Endodermal cell (in vitro differentiated cells): Measurements from ENCODE around the gene PPA2. TPM values are rescaled to one million over a fixed set of nuclear protein-coding genes. Genes with fewer than 3 reads are reported as not detected.

Experiments used
- DNase-seq: peaks from one replicate; pipeline ENCODE4 v3.0.0-alpha.2; 2017
- H3K27ac ChIP-seq: 2 replicates; pipeline ENCODE4 v1.5.1; 2013; ENCODE audit warnings: mild to moderate bottlenecking, low read depth, low read length, moderate library complexity
- H3K27me3 ChIP-seq: 2 replicates; pipeline ENCODE4 v1.6.1; 2013; ENCODE audit warnings: mild to moderate bottlenecking, low read length, moderate library complexity; ENCODE audit not compliant: insufficient read depth, control insufficient read depth, poor library complexity, severe bottlenecking
- H3K36me3 ChIP-seq: 2 replicates; pipeline ENCODE4 v1.7.0; 2013; ENCODE audit warnings: mild to moderate bottlenecking, low read length, moderate library complexity; ENCODE audit not compliant: control insufficient read depth, insufficient read depth
- H3K4me1 ChIP-seq: one replicate; pipeline ENCODE4 v1.7.0; 2013; ENCODE audit warnings: low read length; ENCODE audit not compliant: control insufficient read depth, insufficient read depth
- H3K4me3 ChIP-seq: 2 replicates; pipeline ENCODE4 v1.5.1; 2013; ENCODE audit warnings: mild to moderate bottlenecking, low read length, moderate library complexity
- H3K9ac ChIP-seq: 2 replicates; pipeline ENCODE4 v1.6.1; 2013; ENCODE audit warnings: mild to moderate bottlenecking, low read length, moderate library complexity; ENCODE audit not compliant: poor library complexity, severe bottlenecking; ENCODE audit errors: extremely low read depth
- H3K9me3 ChIP-seq: 2 replicates; pipeline ENCODE4 v1.6.1; 2013; ENCODE audit warnings: mild to moderate bottlenecking, low read length, moderate library complexity; ENCODE audit not compliant: control insufficient read depth
- H3K27ac Mint-ChIP-seq: 2 replicates; pipeline ENCODE4 v1.8.0; 2020; ENCODE audit warnings: mixed read lengths
- H3K27me3 Mint-ChIP-seq: 2 replicates; pipeline ENCODE4 v1.8.0; 2021; ENCODE audit warnings: mild to moderate bottlenecking, mixed read lengths; ENCODE audit not compliant: insufficient read depth
- H3K36me3 Mint-ChIP-seq: 2 replicates; pipeline ENCODE4 v1.8.0; 2020; ENCODE audit warnings: low read depth, mixed read lengths
- H3K4me1 Mint-ChIP-seq: 2 replicates; pipeline ENCODE4 v1.8.0; 2020; ENCODE audit warnings: mixed read lengths
- H3K4me3 Mint-ChIP-seq: 2 replicates; pipeline ENCODE4 v1.8.0; 2020; ENCODE audit warnings: mild to moderate bottlenecking, moderate library complexity, mixed read lengths
- H3K9me3 Mint-ChIP-seq: 2 replicates; pipeline ENCODE4 v1.8.0; 2020; ENCODE audit warnings: mild to moderate bottlenecking, mixed read lengths
- WGBS, 2 experiments: methylation state at CpG; one replicate each; pipeline versions ENCODE4 v1.1.5 to v1.1.7; 2013; ENCODE audit warnings: missing lambda C conversion rate in 2 of 2, mixed read lengths in 1 of 2; ENCODE audit not compliant: insufficient coverage in 1 of 2, insufficient read length in 1 of 2; 5-methylcytosine and 5-hydroxymethylcytosine counted together
- total RNA-seq, 2 donors: library from RNA; stranded (reverse); fragmentation: NEBNext Ultra II Directional in 1 of 2; extraction: Animal tissue kit (Norgen Biotek cat#: 25700) in 1 of 2; gene quantifications; 2 replicates in 1 of 2; 3 replicates in 1 of 2; pipeline ENCODE4 v1.2.1, GENCODE V29; 2021
- TF ChIP-seq, protein P1 (sequence below): fragments of 200-600 bp; sonication (generic); conservative IDR thresholded peaks from 2 replicates; pipeline ENCODE4 v1.5.0; 2021; ENCODE audit warnings: antibody characterized with exemption, mild to moderate bottlenecking

The PPA2 gene
- total RNA-seq, 2 donors from 2014 or later = 90.7 to 133 TPM

- 95% methylated on average over 4 of the region's 4 CpGs; no CpG with 5 or more reads in 1 of the 2 experiments for WGBS, 2 experiments
- Histone ChIP-seq H3K27me3 (no peaks in the 10 kb centered on the region), H3K9me3 (peaks cover 7% of the 10 kb centered on the region), H3K27ac (no peak overlapping the region), H3K9ac (no peak overlapping the region), H3K4me1 (no peaks in the 10 kb centered on the region), H3K4me3 (no peak overlapping the region), H3K36me3 (peaks cover 28% of the 10 kb centered on the region)
- Mint-ChIP-seq H3K4me1 (peaks cover 11% of the 10 kb centered on the region), H3K4me3 (no peak overlapping the region), H3K27me3 (no peaks in the 10 kb centered on the region), H3K27ac (no peak overlapping the region), H3K36me3 (peaks cover 35% of the 10 kb centered on the region), H3K9me3 (peaks cover 2% of the 10 kb centered on the region)
- TF ChIP-seq, protein P1, sequence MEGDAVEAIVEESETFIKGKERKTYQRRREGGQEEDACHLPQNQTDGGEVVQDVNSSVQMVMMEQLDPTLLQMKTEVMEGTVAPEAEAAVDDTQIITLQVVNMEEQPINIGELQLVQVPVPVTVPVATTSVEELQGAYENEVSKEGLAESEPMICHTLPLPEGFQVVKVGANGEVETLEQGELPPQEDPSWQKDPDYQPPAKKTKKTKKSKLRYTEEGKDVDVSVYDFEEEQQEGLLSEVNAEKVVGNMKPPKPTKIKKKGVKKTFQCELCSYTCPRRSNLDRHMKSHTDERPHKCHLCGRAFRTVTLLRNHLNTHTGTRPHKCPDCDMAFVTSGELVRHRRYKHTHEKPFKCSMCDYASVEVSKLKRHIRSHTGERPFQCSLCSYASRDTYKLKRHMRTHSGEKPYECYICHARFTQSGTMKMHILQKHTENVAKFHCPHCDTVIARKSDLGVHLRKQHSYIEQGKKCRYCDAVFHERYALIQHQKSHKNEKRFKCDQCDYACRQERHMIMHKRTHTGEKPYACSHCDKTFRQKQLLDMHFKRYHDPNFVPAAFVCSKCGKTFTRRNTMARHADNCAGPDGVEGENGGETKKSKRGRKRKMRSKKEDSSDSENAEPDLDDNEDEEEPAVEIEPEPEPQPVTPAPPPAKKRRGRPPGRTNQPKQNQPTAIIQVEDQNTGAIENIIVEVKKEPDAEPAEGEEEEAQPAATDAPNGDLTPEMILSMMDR = no peak
- DNase-seq = no peak
These were observed 18.7 kb downstream of the PPA2 start for GRCh38 chr4:105455182-105455581.

GRCh38 chr4:105453550-105454205 is 20.2 kb downstream of the PPA2 start:
- TF ChIP-seq, protein P1 = peak; percentile 53
- no peaks in the 10 kb centered on the region for H3K27me3 Mint-ChIP-seq
- Histone ChIP-seq H3K4me1 (no peaks in the 10 kb centered on the region), H3K27ac (no peak overlapping the region), H3K27me3 (no peaks in the 10 kb centered on the region), H3K9me3 (peaks cover 11% of the 10 kb centered on the region), H3K9ac (no peak overlapping the region), H3K36me3 (peaks cover 35% of the 10 kb centered on the region), H3K4me3 (no peak overlapping the region)
- WGBS, 2 experiments = 57 to 91% methylated on average over 1 to 3 of the region's 4 CpGs
- H3K4me1 Mint-ChIP-seq = peaks cover 11% of the 10 kb centered on the region
- H3K9me3 Mint-ChIP-seq = peaks cover 2% of the 10 kb centered on the region
- peak overlapping the region; percentile 17 for H3K27ac Mint-ChIP-seq
- H3K4me3 Mint-ChIP-seq = no peak overlapping the region
- peak; percentile 50 for DNase-seq
- peaks cover 42% of the 10 kb centered on the region for H3K36me3 Mint-ChIP-seq

DNA sequence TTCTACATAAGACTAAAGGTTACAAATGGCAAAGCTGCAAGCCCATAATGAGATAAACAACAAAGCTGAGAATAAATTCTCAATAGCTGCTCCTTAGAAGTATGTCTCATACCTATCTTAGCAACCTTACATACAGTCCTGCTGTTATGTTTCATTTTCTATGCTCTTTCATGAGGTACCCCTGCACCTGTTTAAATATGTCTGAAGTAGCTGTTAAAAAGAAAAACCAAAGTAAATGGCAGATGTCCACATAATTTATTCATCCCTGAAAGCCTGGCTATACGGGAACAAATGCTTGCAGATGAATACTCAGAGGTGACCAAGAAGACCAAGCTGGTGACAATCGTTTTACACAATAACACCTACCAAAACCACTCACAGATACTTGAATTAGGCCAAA is 22.5 kb downstream of the PPA2 start:
- Mint-ChIP-seq H3K9me3 (peaks cover 2% of the 10 kb centered on the region), H3K27me3 (no peaks in the 10 kb centered on the region), H3K4me1 (peaks cover 11% of the 10 kb centered on the region), H3K36me3 (peaks cover 44% of the 10 kb centered on the region), H3K27ac (no peak overlapping the region), H3K4me3 (no peak overlapping the region)
- Histone ChIP-seq H3K27me3 (no peaks in the 10 kb centered on the region), H3K9me3 (peaks cover 11% of the 10 kb centered on the region), H3K9ac (no peak overlapping the region), H3K36me3 (peaks cover 45% of the 10 kb centered on the region), H3K4me3 (no peak overlapping the region), H3K27ac (no peak overlapping the region), H3K4me1 (no peaks in the 10 kb centered on the region)
- TF ChIP-seq, protein P1 = no peak
- 93 to 95% methylated on average over 1 to 2 of the region's 2 CpGs for WGBS, 2 experiments
- no peak for DNase-seq
